HG02970 (cell line): ENCODE measurements around the gene ATF7.
"Not testable (repeated sequence)": the region's sequence is repeated elsewhere in the genome, so short reads cannot be mapped to it uniquely, and the experiment has no call there.

Experiments
- ATAC-seq: cut with Tn5 transposase; IDR thresholded peaks from one replicate; pipeline ENCODE4 v1.9.1; 2021; ENCODE audit warnings: mild to moderate bottlenecking, moderate library complexity, moderate number of reproducible peaks; ENCODE audit not compliant: unreplicated experiment, low FRiP score

The ATF7 gene

DNA sequence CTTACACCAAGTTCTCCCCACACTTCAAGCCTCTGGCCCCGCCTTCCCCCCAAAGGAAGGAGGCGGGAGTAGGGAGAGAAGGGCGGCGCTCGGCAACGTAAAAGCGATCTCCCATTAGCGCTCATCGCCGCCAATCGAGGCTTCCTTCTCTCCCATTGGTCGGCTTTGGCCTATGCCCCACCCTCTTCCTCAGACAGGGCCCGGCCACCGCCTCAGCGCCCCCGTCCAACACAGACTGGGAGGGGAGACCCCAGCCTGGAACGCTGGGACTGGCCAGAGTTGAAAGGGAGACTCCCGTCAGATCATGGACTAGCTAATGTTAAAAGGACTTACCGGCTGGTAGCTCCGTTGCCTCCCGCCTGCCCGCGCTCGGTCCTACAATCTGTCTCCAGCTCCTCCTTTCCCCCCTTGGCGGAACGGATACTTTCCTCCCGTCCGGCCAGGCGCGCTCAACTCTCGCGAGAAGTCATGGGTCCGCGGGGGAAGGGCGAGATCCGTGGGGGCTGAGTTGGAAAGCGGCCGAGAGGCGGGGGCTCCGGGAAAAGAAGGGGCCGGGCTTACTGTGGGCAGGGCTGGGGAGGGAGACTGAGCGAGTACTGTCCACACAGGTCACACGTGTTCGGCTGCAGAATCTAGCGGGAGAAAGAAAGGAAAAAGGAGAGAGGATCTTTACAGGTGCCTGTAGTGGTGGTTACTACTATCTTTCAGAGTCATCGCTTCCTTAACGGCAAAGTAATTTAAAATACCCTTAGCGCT is at the start of gene ATF7:
Gene ATF7, minus strand, starts transcription at position 437 of the 756 bp plus-strand sequence. CDS start 25,382 bp downstream, outside the sequence.
- peak; percentile 95 for ATAC-seq

- no peak for ATAC-seq
These were observed 49.0 kb upstream of the ATF7 start for GRCh38 chr12:53674977-53675700.

- no peak for ATAC-seq
These were observed 44.8 kb upstream of the ATF7 start for GRCh38 chr12:53670971-53671370.

GRCh38 chr12:53670308-53670707 is 44.1 kb upstream of the ATF7 start:
- ATAC-seq, result no peak

DNA sequence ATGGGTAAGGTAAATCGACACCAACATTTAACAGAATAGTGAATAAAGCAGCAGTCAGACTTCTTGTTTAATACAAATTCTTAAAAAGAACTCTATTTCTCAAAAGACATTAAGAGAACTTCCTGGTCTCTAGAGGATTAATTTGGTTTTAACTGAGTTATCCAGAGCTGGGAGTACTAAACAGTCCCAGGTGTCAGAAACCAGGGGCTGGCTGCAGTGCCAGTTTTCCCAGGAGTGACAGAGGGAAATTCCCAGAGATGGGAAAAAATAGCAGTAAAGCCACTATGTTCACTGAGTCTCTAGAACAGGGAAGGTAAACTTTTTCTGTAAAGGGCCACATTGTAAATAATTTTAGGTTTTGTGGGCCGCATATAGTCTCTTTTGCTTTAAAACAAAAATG is 40.9 kb upstream of the ATF7 start:
- no peak for ATAC-seq

DNA sequence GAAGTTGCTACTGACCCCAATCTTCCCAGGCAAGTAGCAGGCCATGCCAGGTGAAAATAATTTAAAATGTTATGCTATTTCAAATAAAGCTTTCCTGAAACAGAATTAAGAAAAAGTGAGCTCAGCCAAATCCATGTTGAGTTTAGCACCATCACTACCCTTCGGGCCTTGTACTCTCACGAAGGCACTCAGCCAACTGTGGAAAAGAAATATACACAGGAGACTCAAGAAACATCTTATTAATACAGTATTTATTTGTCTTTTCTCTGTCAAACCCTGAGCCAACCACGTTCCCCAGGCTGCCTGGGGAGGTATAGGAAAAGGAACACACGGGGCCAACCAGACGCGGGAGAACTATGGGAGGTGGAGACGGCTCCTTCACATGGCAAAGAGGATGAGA is 38.8 kb upstream of the ATF7 start:
- no peak for ATAC-seq

DNA sequence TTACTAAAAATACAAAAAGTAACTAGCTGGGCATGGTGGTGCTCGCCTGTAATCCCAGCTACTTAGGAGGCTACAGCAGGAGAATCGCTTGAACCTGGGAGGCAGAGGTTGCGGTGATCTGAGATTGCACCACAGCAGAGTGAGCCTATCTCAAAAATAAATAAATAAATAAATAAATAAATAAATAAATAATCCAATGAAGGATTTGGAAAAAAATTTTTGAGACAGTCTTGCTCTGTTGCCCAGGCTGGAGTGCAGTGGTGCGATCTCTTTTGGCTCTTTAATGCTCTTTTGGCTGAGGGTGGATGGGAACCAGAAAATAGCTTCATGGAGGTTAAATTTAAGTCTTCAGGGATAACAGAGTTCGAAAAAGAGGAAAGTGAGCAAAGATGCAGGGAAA is 38.0 kb upstream of the ATF7 start:
- ATAC-seq, result no peak

- ATAC-seq, result no peak
These were observed 33.9 kb upstream of the ATF7 start for GRCh38 chr12:53660041-53660440.

DNA sequence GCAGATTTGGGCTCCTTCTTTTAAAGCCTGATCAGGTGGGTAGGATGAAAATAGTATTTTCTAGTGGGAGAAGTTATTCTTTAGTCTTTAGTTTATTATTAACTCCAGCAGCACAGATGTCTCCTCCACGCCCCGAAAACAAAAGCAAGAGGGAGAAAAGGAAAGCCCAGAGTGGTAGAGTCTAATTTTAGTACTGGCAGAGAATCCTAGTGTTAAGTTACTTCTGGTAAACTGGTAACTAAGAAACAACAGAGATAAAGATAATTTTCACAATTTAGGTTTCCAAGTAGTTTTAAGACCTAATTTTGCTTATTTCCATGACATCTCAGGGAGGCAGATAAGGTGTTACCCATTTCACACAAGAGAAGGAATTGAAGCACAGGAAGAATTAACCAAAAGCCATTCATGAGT is 33.4 kb upstream of the ATF7 start:
- ATAC-seq, result peak; percentile 53

GRCh38 chr12:53659011-53659551 is 32.9 kb upstream of the ATF7 start:
- ATAC-seq, result no peak

DNA sequence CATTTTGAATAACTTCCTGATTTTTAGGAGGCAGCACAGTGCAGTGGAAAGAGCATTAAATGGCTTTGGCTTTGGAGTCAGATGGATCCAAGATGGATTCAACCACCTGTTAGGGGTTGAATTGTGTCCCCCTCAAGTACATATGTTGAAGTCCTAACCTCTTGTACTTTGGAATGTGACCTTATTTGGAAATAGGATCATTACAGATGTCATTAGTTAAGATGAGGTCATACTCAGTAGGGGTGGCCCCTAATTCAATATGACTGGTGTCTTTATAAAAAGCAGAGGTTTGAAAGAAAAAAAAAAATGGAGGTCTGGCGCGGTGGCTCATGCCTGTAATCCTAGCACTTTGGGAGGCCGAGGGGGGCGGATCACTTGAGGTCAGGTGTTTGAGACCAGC is 30.9 kb upstream of the ATF7 start:
- ATAC-seq, result no peak

- ATAC-seq, result no peak
These were observed 27.4 kb upstream of the ATF7 start for GRCh38 chr12:53653595-53653994.

GRCh38 chr12:53652366-53652765 is 26.2 kb upstream of the ATF7 start:
- no peak for ATAC-seq

DNA sequence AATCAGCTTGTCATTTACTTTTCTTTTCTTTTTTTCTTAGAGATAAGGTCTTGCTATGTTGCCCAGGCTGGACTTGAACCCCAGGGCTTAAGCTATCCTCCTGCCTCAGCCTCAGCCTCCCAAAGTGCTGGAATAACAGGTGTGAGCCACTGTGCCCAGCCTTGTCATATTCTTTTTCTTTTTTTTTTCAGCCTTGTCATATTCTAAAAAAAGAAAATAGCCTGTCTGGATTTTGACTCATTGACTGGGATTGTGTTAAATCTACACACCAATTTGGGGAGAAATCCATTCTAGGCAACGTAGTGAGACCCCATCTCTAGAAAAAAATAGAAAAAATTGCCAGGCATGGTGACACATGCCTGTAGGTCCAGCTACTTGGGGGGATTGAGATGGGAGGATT is 25.6 kb upstream of the ATF7 start:
- no peak for ATAC-seq

GRCh38 chr12:53646300-53646699 is 20.1 kb upstream of the ATF7 start:
- ATAC-seq, result not testable (repeated sequence)

DNA sequence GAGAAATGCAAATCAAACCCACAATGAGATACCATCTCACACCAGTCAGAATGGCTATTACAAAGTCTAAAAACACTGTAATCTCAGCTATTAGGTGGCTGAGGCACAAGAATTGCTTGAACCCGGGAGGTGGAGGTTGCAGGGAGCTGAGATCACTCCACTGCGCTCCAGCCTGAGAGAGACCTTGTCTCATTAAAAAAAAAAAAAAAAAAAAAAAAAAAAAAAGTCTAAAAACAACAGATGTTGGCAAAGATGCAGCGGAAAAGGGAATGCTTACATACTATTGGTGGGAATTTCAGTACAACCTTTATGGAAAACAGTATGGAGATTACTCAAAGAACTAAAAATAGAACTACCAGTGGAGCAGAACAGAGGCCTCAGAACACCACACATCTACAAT is 19.0 kb upstream of the ATF7 start:
- no peak for ATAC-seq

- no peak for ATAC-seq
These were observed 18.0 kb upstream of the ATF7 start for GRCh38 chr12:53644133-53644532.

DNA sequence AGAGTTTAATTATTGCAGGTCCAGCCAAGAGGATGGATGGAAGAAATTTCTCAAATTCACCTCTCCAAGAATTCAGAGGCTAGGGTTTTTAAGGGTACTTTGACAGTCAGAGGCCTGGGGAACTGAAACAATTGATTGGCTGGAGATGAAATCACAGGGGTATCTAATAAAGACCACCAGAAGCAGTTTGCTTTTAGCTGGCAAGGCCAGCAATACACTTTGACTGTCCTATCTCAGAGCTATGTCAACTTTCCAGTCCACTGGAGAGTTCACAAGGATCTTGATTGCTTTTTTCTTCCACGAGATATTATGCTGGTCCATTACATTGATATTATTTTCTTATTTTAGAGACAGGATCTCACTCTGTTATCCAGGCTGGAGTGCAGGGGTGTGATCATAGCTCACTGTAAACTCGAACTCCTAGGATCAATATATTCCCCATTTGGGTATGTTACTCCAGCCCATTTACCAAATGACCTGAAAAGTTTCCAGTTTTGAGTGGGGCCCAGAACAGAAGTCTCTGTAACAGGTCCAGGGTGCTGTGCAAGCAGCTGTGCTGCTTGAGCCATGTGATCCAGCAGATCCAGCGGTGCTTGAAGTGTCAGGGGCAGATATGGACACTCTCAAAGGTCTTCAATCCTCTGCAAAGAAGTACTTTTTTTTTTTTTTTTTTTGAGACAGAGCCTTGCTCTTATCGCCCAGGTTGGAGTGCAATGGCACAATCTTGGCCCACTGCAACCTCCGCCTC is 17.2 kb upstream of the ATF7 start:
- no peak for ATAC-seq

DNA sequence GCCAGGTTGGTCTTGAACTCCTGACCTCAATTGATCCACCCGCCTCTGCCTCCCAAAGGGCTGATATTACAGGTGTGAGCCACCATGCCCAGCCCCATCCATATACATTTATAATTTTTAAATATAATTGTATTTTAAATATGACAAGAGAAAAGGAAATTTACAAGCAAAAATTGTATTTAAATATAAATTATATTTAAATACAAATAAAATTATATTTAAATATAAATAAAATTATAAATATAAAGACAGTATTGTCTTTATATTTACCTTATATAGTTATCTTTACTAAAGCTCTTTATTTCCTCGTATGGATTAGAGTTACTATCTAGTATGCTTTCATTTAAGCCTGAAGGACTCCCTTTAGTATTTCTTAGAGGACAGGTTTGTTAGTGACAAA is 11.9 kb upstream of the ATF7 start:
- no peak for ATAC-seq

GRCh38 chr12:53636641-53637040 is 10.5 kb upstream of the ATF7 start:
- no peak for ATAC-seq

GRCh38 chr12:53635708-53636107 is 9.5 kb upstream of the ATF7 start:
- ATAC-seq, result not testable (repeated sequence)
